ENCODE data around the gene TTF1.

Gene TTF1

DNA sequence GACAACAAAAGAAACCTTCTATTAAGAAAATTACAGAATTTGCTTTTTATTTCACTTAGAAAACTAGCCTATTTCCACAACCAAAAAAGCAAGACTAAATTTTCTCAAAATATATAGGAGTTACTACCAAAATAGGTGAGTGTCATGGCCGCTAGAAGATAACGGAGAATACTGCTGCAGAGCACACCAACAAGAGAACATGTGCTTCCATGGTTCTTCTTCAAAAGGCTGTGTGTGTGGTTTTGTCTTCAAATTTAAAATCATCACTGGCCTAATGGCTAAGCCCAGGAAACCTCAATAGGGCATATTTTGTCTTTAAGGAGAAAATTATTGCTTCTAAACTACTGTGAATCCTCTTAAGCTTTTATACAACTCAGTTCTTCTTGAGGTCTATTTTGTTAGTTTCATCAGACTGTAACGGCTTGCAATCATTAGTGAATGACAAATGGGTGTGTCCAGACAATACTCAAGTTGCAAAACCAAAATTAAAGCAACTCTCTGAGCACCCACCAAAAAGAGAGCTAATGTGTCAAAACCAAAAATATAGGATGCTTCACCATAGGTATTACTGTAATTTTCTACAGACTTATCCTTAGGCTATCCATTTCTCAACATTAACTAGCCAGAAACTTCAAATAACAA lies 55.1 kb downstream of the TTF1 start:
- TF ChIP-seq, protein P1, sequence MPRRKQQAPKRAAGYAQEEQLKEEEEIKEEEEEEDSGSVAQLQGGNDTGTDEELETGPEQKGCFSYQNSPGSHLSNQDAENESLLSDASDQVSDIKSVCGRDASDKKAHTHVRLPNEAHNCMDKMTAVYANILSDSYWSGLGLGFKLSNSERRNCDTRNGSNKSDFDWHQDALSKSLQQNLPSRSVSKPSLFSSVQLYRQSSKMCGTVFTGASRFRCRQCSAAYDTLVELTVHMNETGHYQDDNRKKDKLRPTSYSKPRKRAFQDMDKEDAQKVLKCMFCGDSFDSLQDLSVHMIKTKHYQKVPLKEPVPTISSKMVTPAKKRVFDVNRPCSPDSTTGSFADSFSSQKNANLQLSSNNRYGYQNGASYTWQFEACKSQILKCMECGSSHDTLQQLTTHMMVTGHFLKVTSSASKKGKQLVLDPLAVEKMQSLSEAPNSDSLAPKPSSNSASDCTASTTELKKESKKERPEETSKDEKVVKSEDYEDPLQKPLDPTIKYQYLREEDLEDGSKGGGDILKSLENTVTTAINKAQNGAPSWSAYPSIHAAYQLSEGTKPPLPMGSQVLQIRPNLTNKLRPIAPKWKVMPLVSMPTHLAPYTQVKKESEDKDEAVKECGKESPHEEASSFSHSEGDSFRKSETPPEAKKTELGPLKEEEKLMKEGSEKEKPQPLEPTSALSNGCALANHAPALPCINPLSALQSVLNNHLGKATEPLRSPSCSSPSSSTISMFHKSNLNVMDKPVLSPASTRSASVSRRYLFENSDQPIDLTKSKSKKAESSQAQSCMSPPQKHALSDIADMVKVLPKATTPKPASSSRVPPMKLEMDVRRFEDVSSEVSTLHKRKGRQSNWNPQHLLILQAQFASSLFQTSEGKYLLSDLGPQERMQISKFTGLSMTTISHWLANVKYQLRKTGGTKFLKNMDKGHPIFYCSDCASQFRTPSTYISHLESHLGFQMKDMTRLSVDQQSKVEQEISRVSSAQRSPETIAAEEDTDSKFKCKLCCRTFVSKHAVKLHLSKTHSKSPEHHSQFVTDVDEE (CRISPR knock-in tag; IDR thresholded peaks at IDR 0.05), result no peak
- TF ChIP-seq ZNF70 (CRISPR knock-in tag; IDR thresholded peaks at IDR 0.05) (no peak), PPARA (CRISPR knock-in tag; IDR thresholded peaks at IDR 0.05; ENCODE audit: borderline replicate concordance) (no peak), OSR1 (CRISPR knock-in tag; IDR thresholded peaks at IDR 0.05) (no peak), ARNTL (CRISPR knock-in tag; IDR thresholded peaks at IDR 0.05; ENCODE audit: borderline replicate concordance, low read depth) (no peak), TCF4 (CRISPR knock-in tag; IDR thresholded peaks at IDR 0.05; ENCODE audit: borderline replicate concordance) (no peak), ZNF565 (CRISPR knock-in tag; conservative IDR thresholded peaks at IDR 0.05; ENCODE audit: low read depth) (no peak), CSDC2 (CRISPR knock-in tag; IDR thresholded peaks at IDR 0.05) (no peak), ISL1 (CRISPR knock-in tag; IDR thresholded peaks at IDR 0.05) (no peak), ZFP3 (CRISPR knock-in tag; IDR thresholded peaks at IDR 0.05) (no peak)
- TF ChIP-seq, protein P2, sequence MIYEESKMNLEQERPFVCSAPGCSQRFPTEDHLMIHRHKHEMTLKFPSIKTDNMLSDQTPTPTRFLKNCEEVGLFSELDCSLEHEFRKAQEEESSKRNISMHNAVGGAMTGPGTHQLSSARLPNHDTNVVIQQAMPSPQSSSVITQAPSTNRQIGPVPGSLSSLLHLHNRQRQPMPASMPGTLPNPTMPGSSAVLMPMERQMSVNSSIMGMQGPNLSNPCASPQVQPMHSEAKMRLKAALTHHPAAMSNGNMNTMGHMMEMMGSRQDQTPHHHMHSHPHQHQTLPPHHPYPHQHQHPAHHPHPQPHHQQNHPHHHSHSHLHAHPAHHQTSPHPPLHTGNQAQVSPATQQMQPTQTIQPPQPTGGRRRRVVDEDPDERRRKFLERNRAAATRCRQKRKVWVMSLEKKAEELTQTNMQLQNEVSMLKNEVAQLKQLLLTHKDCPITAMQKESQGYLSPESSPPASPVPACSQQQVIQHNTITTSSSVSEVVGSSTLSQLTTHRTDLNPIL (CRISPR knock-in tag; IDR thresholded peaks at IDR 0.05; ENCODE audit: low read depth), result no peak
- TF ChIP-seq, protein P3, sequence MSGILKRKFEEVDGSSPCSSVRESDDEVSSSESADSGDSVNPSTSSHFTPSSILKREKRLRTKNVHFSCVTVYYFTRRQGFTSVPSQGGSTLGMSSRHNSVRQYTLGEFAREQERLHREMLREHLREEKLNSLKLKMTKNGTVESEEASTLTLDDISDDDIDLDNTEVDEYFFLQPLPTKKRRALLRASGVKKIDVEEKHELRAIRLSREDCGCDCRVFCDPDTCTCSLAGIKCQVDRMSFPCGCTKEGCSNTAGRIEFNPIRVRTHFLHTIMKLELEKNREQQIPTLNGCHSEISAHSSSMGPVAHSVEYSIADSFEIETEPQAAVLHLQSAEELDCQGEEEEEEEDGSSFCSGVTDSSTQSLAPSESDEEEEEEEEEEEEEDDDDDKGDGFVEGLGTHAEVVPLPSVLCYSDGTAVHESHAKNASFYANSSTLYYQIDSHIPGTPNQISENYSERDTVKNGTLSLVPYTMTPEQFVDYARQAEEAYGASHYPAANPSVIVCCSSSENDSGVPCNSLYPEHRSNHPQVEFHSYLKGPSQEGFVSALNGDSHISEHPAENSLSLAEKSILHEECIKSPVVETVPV (CRISPR knock-in tag; IDR thresholded peaks at IDR 0.05), result no peak
- TF ChIP-seq, protein P4, sequence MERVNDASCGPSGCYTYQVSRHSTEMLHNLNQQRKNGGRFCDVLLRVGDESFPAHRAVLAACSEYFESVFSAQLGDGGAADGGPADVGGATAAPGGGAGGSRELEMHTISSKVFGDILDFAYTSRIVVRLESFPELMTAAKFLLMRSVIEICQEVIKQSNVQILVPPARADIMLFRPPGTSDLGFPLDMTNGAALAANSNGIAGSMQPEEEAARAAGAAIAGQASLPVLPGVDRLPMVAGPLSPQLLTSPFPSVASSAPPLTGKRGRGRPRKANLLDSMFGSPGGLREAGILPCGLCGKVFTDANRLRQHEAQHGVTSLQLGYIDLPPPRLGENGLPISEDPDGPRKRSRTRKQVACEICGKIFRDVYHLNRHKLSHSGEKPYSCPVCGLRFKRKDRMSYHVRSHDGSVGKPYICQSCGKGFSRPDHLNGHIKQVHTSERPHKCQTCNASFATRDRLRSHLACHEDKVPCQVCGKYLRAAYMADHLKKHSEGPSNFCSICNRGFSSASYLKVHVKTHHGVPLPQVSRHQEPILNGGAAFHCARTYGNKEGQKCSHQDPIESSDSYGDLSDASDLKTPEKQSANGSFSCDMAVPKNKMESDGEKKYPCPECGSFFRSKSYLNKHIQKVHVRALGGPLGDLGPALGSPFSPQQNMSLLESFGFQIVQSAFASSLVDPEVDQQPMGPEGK (CRISPR knock-in tag; IDR thresholded peaks at IDR 0.05; ENCODE audit: borderline replicate concordance), result no peak
- no peak for ATAC-seq

DNA sequence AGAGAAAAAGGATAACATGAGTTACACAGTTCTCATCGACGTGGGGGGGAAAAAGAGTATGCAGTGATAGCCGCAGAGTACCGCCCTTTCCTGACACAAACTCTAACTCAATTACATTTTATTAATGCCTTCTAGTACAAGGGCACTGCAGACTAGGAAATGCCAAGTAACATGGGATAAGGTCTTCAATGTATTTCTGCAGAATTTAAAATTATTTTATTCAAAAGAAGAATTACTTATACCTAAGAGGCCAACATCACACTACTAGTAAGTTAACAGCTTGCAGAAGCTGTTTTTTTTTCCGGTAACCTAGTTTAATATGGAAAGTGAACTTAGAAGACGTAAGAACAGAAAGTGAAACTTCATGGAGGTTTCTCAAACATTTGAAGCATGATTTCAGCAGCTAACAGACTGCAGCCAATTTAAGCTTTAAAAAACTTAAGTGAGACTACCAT lies 55.8 kb downstream of the TTF1 start:
- no peak for ATAC-seq
- no peak for TF ChIP-seq ESRRG (CRISPR knock-in tag; IDR thresholded peaks at IDR 0.05)
- no peak for TF ChIP-seq BACH2 (CRISPR knock-in tag; IDR thresholded peaks at IDR 0.05; ENCODE audit: borderline replicate concordance)
- TF ChIP-seq, protein P5, sequence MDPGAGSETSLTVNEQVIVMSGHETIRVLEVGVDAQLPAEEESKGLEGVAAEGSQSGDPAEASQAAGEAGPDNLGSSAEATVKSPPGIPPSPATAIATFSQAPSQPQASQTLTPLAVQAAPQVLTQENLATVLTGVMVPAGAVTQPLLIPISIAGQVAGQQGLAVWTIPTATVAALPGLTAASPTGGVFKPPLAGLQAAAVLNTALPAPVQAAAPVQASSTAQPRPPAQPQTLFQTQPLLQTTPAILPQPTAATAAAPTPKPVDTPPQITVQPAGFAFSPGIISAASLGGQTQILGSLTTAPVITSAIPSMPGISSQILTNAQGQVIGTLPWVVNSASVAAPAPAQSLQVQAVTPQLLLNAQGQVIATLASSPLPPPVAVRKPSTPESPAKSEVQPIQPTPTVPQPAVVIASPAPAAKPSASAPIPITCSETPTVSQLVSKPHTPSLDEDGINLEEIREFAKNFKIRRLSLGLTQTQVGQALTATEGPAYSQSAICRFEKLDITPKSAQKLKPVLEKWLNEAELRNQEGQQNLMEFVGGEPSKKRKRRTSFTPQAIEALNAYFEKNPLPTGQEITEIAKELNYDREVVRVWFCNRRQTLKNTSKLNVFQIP (CRISPR knock-in tag; IDR thresholded peaks at IDR 0.05; ENCODE audit: borderline replicate concordance, low read depth), result no peak
- TF ChIP-seq, protein P4 (CRISPR knock-in tag; IDR thresholded peaks at IDR 0.05; ENCODE audit: borderline replicate concordance), result no peak
- TF ChIP-seq ARNTL (CRISPR knock-in tag; IDR thresholded peaks at IDR 0.05; ENCODE audit: borderline replicate concordance, low read depth), result no peak
- TF ChIP-seq, protein P3 (CRISPR knock-in tag; IDR thresholded peaks at IDR 0.05), result no peak
- TF ChIP-seq PPARA (CRISPR knock-in tag; IDR thresholded peaks at IDR 0.05; ENCODE audit: borderline replicate concordance), result no peak
- TF ChIP-seq ZFP3 (CRISPR knock-in tag; IDR thresholded peaks at IDR 0.05), result no peak

Measured in SK-N-SH treated with all-trans-retinoic acid at 6 μM for 48 hours (cell line).